ENCODE data around the gene GNB1L. TPM values are rescaled to one million over a fixed set of nuclear protein-coding genes. Genes with fewer than 3 reads are reported as not detected.

The GNB1L gene
- total and polyA plus RNA-seq, 9 of the 15 experiments (the other 6 are each of a cell fraction or from before 2014, with no cell fraction given) = 0.56 to 50.5 (median 10.2) TPM

DNA sequence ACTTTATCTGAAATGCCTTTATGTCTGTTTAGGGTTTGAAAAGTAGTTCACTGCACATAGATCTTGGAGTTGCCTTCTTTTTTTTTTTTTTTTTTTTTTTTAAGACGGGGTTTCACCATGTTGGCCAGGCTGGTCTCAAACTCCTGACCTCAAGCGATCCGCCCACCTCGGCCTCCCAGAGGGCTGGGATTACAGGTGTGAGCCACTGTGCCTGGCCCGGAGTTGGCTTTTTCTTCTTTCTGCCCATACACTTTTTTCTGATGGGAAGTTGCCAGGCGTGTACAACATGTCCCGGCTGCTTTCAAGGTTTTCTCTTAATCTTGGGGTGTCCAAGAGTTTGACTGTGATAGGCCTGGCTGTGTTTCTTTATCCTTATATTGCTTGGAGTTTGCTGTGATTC lies 12.9 kb upstream of the GNB1L start:
- ChIA-PET CTCF (ENCODE audit: low intra/inter-chr PET ratio) (interaction anchor here (0.6 to 1.1 kb wide), 2 partner anchors 107 to 136 kb away, joined by 3 read pairs; partner anchors contain the start of gene TBX1), POLR2A (interaction anchor here (1.3 to 2.3 kb wide), 2 partner anchors 13 to 22 kb away, joined by 3 to 22 read pairs; partner anchors contain the start of genes GNB1L and RTL10)
- no peak overlapping the region for H3K27ac ChIP-seq (ENCODE audit: extremely low read depth, low read depth, low read length)
- in situ Hi-C loops (cut with MboI) (no loop called here), intact Hi-C loops (cut with micrococcal nuclease) (no loop called here)
- no peak overlapping the region for H3K4me3 ChIP-seq
- no peaks in the 10 kb centered on the region for H3K36me3 ChIP-seq (ENCODE audit: control insufficient read depth, insufficient read depth, low read length)
- H3K9ac ChIP-seq (ENCODE audit: insufficient read depth in 1 of 2, low read depth in 2 of 2, low read length in 2 of 2) = no peak overlapping the region
- peaks cover 2 to 30% of the 10 kb centered on the region in 2 experiments; a peak in 3 of 5 replicates for H3K27me3 ChIP-seq (ENCODE audit: control insufficient read depth in 2 of 2, insufficient read depth in 2 of 2, low read length in 2 of 2)
- H2AFZ ChIP-seq (ENCODE audit: low read depth, low read length) = no peak overlapping the region
- no peak for FAIRE-seq
- no peak for ATAC-seq
- 42% methylated on average over 7 of the region's 7 CpGs for WGBS (ENCODE audit: insufficient coverage, low coverage, missing lambda C conversion rate)
- peaks cover 8 to 40% of the 10 kb centered on the region in 2 experiments; a peak in 4 of 5 replicates for H3K4me1 ChIP-seq (replicated peaks in 1 of 2; ENCODE audit: control insufficient read depth in 2 of 2, insufficient read depth in 2 of 2, low read length in 2 of 2)
- peaks cover 6% of the 10 kb centered on the region for H4K20me1 ChIP-seq (replicated peaks; ENCODE audit: control insufficient read depth, insufficient read depth, low read length)
- H3K79me2 ChIP-seq (ENCODE audit: control insufficient read depth, insufficient read depth, low read length) = no peaks in the 10 kb centered on the region
- no peaks in the 10 kb centered on the region for H3K9me1 ChIP-seq (ENCODE audit: control insufficient read depth, insufficient read depth, low read length)
- H3K9me3 ChIP-seq (replicated peaks; ENCODE audit: control insufficient read depth, insufficient read depth, low read depth, low read length) = no peaks in the 10 kb centered on the region
- DNase-seq (ENCODE audit: extremely low read depth in 1 of 4, low spot score in 3 of 4) = no peak
- TF ChIP-seq LARP7 (IDR thresholded peaks at IDR 0.05) = 0 out of 2 replicates have a peak, but pooled peaks have one; percentile 38
- no peak for TF ChIP-seq ZNF764 (CRISPR knock-in tag; IDR thresholded peaks at IDR 0.05; ENCODE audit: low read depth)
- no peak for TF ChIP-seq CTBP1 (IDR thresholded peaks at IDR 0.05; ENCODE audit: borderline replicate concordance)
- no peak for TF ChIP-seq IRF2 (CRISPR knock-in tag; IDR thresholded peaks at IDR 0.05)
- 0 out of 2 replicates have a peak, but pooled peaks have one; percentile 10 for TF ChIP-seq CXXC5 (CRISPR knock-in tag; IDR thresholded peaks at IDR 0.05)
- TF ChIP-seq, protein P1, sequence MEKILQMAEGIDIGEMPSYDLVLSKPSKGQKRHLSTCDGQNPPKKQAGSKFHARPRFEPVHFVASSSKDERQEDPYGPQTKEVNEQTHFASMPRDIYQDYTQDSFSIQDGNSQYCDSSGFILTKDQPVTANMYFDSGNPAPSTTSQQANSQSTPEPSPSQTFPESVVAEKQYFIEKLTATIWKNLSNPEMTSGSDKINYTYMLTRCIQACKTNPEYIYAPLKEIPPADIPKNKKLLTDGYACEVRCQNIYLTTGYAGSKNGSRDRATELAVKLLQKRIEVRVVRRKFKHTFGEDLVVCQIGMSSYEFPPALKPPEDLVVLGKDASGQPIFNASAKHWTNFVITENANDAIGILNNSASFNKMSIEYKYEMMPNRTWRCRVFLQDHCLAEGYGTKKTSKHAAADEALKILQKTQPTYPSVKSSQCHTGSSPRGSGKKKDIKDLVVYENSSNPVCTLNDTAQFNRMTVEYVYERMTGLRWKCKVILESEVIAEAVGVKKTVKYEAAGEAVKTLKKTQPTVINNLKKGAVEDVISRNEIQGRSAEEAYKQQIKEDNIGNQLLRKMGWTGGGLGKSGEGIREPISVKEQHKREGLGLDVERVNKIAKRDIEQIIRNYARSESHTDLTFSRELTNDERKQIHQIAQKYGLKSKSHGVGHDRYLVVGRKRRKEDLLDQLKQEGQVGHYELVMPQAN (IDR thresholded peaks at IDR 0.05; ENCODE audit: borderline replicate concordance) = 0 out of 2 replicates have a peak, but pooled peaks have one; percentile 11
- TF ChIP-seq MAFF (IDR thresholded peaks at IDR 0.05; ENCODE audit: low read length) = no peak
- TF ChIP-seq, protein P2, sequence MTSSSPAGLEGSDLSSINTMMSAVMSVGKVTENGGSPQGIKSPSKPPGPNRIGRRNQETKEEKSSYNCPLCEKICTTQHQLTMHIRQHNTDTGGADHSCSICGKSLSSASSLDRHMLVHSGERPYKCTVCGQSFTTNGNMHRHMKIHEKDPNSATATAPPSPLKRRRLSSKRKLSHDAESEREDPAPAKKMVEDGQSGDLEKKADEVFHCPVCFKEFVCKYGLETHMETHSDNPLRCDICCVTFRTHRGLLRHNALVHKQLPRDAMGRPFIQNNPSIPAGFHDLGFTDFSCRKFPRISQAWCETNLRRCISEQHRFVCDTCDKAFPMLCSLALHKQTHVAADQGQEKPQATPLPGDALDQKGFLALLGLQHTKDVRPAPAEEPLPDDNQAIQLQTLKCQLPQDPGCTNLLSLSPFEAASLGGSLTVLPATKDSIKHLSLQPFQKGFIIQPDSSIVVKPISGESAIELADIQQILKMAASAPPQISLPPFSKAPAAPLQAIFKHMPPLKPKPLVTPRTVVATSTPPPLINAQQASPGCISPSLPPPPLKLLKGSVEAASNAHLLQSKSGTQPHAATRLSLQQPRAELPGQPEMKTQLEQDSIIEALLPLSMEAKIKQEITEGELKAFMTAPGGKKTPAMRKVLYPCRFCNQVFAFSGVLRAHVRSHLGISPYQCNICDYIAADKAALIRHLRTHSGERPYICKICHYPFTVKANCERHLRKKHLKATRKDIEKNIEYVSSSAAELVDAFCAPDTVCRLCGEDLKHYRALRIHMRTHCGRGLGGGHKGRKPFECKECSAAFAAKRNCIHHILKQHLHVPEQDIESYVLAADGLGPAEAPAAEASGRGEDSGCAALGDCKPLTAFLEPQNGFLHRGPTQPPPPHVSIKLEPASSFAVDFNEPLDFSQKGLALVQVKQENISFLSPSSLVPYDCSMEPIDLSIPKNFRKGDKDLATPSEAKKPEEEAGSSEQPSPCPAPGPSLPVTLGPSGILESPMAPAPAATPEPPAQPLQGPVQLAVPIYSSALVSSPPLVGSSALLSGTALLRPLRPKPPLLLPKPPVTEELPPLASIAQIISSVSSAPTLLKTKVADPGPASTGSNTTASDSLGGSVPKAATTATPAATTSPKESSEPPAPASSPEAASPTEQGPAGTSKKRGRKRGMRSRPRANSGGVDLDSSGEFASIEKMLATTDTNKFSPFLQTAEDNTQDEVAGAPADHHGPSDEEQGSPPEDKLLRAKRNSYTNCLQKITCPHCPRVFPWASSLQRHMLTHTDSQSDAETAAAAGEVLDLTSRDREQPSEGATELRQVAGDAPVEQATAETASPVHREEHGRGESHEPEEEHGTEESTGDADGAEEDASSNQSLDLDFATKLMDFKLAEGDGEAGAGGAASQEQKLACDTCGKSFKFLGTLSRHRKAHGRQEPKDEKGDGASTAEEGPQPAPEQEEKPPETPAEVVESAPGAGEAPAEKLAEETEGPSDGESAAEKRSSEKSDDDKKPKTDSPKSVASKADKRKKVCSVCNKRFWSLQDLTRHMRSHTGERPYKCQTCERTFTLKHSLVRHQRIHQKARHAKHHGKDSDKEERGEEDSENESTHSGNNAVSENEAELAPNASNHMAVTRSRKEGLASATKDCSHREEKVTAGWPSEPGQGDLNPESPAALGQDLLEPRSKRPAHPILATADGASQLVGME (CRISPR knock-in tag; IDR thresholded peaks at IDR 0.05) = 0 out of 2 replicates have a peak, but pooled peaks have one; percentile 22
- peak; percentile 8; the same call in 1 of the 2 replicates for TF ChIP-seq ZNF586 (CRISPR knock-in tag; conservative IDR thresholded peaks at IDR 0.05)
- no peak overlapping the region for H3K4me2 ChIP-seq (ENCODE audit: insufficient read depth, low read length)
- no TSS peak for BruUV-seq (replicated peaks)
